NCI-H1092 treated with DMSO at 0.1 percent for 48 hours (cell line): ENCODE results near the gene ARHGAP26.
"Not testable (repeated sequence)": the region's sequence is repeated elsewhere in the genome, so short reads cannot be mapped to it uniquely, and the experiment has no call there.

Experiments used
- DNase-seq: peaks from one replicate; lab custom pipeline; 2025; lab: John Stamatoyannopoulos, UW

Gene ARHGAP26

GRCh38 chr5:142930395-142931110 lies 160.4 kb downstream of the ARHGAP26 start:
- DNase-seq = no peak

- no peak for DNase-seq
Observed at GRCh38 chr5:142931896-142932686, 161.9 kb downstream of the ARHGAP26 start.

GRCh38 chr5:142934051-142934762 lies 164.0 kb downstream of the ARHGAP26 start:
- DNase-seq = peak; percentile 2

- no peak for DNase-seq
Observed at GRCh38 chr5:142935014-142935413, 164.8 kb downstream of the ARHGAP26 start.

- no peak for DNase-seq
Observed at GRCh38 chr5:142937374-142937773, 167.2 kb downstream of the ARHGAP26 start.

GRCh38 chr5:142938266-142938880 lies 168.2 kb downstream of the ARHGAP26 start:
- DNase-seq = no peak

GRCh38 chr5:142939006-142939405 lies 168.8 kb downstream of the ARHGAP26 start:
- DNase-seq = no peak

GRCh38 chr5:142939884-142940283 lies 169.7 kb downstream of the ARHGAP26 start:
- no peak for DNase-seq

- no peak for DNase-seq
Observed at GRCh38 chr5:142941245-142941644, 171.1 kb downstream of the ARHGAP26 start.

- DNase-seq = no peak
Observed at GRCh38 chr5:142942901-142943300, 172.7 kb downstream of the ARHGAP26 start.

- DNase-seq = no peak
Observed at GRCh38 chr5:142944140-142944539, 174.0 kb downstream of the ARHGAP26 start.

GRCh38 chr5:142945321-142945720 lies 175.1 kb downstream of the ARHGAP26 start:
- DNase-seq = no peak

GRCh38 chr5:142945845-142946244 lies 175.7 kb downstream of the ARHGAP26 start:
- DNase-seq = no peak

- no peak for DNase-seq
Observed at GRCh38 chr5:142946547-142947426, 176.6 kb downstream of the ARHGAP26 start.

GRCh38 chr5:142947427-142947709 lies 177.2 kb downstream of the ARHGAP26 start:
- no peak for DNase-seq

- DNase-seq = no peak
Observed at GRCh38 chr5:142952229-142952628, 182.1 kb downstream of the ARHGAP26 start.

GRCh38 chr5:142952871-142953270 lies 182.7 kb downstream of the ARHGAP26 start:
- DNase-seq = not testable (repeated sequence)

- no peak for DNase-seq
Observed at GRCh38 chr5:142954455-142954854, 184.3 kb downstream of the ARHGAP26 start.

GRCh38 chr5:142955628-142956027 lies 185.5 kb downstream of the ARHGAP26 start:
- no peak for DNase-seq

- no peak for DNase-seq
Observed at GRCh38 chr5:142957528-142957927, 187.4 kb downstream of the ARHGAP26 start.

GRCh38 chr5:142958944-142959682 lies 188.9 kb downstream of the ARHGAP26 start:
- DNase-seq = no peak
